NCI-H446 (cell line): Measurements from ENCODE around the gene BTBD1.
"Not testable (repeated sequence)": the region's sequence is repeated elsewhere in the genome, so short reads cannot be mapped to it uniquely, and the experiment has no call there.

Experiments used
- DNase-seq, 2 experiments: peaks; one replicate each; lab custom pipeline; 2025; lab: John Stamatoyannopoulos, UW

BTBD1 gene

DNA sequence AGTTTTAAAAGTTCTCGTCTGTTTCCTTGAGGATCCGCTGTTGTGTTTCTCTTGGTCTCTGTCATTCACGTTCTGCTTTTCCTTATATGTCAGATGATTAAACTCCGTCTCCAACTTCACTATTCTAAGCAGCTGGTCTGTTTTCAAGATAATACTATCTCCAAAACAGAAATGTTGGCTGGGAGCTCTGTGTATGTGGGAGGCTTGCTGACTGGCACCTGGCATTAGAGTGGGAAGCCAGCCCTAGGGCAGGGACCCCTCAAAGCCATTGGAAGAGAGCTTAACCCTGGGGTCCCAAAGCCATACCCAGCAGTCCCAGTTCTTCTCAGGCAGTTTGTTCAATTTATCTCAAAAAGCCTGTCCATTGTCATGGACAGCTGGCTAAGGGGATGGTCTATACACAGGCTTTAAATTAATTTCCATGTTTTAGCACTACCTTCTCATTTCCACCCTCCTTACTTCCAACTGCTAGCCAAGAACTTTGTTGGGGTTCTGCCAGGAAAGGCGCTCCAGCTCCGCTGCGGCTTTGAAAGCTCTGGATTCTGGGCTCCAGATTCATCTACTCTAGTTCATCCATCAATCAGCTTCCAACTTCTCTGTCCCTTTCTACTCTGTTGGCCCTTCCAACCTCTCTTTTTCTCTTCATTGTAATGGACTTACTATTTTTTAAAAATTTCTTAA lies 9.2 kb downstream of the BTBD1 start:
- DNase-seq = peak in 1 of 2 experiments; percentile 47

DNA sequence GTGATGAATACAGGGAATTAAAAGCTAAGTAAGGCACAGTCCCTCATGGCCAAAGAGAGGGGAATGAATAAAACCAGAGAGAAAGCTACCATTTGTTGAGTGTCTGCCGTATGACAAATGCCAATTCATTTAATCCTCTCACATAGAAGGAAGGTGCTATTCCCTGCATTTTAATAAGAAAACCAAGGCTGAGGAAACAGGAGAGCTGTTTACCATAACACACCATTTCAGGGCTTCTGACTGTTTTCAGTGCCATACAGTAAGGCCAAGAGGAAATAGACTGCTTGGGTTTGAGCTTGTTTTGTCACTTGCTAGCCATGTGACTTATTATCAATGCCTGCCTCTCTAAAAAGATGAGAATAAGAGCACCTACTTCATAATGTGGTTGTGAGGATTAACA lies 10.1 kb downstream of the BTBD1 start:
- DNase-seq = no peak

DNA sequence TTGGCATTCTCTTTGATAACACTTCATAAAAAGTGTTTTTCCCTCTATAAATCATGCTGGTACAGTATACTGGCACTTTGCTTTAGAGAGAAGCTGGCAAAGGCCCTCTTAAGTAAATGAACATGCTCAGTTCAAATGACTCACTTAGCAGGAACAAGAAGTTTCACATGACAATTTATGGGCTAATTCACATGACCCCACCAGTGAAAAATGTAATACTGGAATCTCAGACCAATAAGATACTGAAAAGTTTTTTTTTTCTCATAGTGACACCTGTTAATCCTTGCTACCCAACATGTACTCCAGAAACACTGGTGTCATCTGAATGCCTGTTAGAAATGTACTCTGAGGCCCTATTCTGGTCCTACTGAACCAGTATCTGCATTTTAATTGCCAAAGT lies 13.9 kb downstream of the BTBD1 start:
- no peak for DNase-seq

DNA sequence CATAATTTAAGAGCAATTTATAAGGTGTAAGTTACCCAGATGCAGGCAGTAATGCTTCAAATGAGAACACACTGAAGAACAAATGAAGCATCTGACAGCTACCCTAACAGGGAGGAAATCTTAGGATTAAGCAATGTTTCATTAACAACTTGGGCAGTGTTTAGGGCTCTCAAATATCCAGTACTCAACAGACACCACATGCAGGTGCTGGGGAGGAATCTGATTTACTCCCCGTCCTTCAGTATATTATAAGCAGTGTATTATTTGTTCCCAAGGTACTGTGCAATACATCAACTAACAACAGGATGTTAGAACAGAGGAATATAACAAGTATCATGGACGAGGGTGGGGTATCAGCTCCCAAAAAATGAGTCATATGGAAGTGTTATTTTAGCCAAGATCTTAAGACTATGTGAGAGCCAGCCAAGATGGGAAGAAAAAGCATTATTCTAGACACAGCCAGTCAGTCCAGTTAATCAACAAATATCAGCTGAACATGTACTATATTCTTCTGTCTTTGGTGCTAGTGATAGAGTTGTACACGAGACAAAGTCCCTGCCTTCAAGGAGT lies 20.4 kb downstream of the BTBD1 start:
- no peak for DNase-seq

DNA sequence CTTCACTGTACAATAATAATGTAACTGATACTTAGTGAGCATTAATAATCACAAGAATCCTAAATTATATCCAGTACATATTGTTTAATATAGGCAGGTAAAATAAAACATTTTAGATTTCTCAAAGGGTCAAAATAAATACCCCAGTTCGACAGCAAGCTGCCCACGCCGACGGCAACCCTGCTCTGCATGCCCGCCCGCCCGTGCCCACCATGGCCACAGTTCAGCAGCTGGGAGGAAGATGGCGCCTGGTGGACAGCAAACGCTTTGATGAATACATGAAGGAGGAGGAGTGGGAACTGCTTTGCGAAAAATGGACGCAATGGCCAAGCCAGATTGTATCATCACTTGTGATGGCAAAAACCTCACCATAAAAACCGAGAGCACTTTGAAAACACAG lies 22.9 kb downstream of the BTBD1 start:
- no peak for DNase-seq

DNA sequence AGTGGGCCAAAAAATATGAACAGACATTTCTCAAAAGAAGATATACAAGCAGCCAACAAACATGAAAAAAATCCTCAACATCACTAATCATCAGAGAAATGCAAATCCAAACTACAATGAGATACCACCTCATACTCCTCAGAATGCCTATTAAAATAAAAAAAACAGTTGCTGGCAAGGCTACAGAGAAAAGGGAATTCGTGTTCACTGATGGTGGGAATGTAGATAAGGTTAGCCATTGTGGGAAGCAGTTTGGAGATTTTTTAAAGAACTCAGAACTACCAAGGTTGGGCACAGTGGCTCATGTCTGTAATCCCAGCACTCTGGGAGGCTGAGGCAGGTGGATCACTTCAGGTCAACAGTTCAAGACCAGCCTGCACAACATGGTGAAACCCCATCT lies 27.8 kb downstream of the BTBD1 start:
- no peak for DNase-seq

DNA sequence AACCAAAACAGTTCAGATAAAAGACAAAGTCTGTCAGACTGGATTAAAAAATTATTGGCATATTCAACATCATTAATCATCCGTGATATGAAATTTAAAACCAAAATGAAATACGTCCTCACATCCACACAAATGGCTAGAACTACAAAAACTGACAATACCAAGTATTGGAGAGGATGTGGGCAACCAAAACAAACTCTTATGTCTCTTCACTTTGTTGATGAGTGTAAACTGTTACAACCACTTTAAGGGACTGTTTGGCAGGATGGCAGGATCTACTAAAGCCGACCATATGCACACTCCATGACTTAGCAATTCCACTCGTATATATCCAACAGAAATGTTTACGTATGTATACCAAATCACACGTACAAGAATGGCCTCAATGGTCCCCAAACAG lies 30.8 kb downstream of the BTBD1 start:
- no peak for DNase-seq

DNA sequence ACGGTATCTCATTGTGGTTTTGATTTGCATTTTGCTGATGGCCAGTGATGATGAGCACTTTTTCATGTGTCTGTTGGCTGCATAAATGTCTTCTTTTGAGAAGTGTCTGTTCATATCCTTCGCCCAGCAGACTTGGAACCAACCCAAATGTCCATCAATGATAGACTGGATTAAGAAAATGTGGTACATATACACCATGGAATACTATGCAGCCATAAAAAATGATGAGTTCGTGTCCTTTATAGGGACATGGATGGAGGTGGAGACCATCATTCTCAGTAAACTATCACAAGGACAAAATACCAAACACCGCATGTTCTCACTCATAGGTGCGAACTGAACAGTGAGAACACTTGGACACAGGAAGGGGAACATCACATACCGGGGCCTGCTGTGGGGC lies 35.8 kb downstream of the BTBD1 start:
- not testable (repeated sequence) for DNase-seq

DNA sequence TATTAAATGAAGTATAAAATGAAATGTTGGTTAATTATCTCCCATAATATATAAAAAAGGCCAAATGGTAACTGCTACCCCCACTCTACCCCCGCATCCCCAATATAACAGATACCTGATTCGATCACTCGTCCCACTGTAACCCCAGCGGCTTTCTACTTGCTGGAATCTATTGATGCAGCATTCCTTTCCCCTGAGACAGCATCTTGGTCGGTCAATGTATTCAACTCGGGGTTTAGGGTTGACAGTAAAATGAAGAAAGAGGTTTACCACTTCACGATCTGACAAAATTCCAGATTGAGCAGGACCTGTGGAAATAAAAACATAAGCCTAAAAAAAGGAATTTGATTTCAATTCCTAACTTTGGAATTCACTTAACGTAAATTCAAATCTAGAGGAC lies 37.0 kb downstream of the BTBD1 start:
- DNase-seq = no peak

DNA sequence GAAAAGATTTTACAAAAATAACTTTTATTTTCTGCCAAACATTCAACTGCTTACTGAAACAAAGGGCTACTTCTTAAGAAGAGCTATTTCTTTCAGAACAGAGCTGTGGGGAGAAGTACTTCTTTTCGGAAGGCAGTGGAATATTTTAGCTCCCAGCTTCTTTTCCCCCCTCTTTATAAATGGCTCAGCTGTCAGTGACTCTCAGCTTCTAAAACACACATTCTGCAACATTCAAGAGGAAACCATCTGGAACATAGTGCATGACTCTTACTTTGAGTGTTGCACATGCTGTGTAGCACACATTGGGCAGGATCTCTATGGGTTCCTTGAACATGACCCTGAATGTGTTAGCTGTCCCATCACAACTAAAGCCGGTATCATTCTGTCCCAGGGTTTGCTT lies 48.6 kb downstream of the BTBD1 start:
- DNase-seq = no peak

DNA sequence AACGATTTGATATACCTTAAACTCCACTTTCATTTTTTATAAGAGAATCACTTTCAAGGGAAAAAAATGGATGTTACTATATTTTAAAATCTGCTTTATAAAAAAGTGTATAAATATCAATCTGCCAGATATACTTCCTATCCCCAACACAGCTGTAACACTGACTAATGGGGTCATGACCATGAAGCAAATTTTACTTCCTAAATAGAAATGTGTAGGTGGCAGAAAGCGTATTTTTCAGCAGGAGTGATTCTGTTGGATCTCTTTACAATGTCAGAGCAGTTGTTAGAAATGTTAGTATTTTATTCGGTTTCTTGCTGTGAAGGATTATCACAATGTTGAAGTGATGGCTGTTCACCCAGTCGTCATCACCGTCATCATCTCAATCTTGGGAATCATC lies 50.1 kb downstream of the BTBD1 start:
- no peak for DNase-seq

DNA sequence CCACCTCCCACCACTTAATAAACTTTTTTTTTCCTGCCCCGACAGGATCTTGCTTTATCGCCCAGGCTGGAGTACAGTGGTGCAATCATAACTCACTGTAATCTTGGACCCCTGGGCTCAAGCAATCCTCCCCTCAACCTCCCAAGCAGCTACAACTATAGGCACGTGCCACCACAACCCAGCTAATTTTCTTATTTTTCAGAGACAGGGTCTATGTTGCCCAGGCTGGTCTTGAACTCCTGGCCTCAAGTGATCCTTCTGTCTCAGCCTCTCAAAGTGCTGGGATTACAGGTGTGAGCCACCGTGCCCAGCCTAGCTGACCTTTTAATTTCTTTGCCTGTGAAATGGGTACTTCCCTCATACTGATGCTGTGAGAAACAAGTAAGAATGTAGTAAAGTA lies 51.7 kb downstream of the BTBD1 start:
- no peak for DNase-seq

DNA sequence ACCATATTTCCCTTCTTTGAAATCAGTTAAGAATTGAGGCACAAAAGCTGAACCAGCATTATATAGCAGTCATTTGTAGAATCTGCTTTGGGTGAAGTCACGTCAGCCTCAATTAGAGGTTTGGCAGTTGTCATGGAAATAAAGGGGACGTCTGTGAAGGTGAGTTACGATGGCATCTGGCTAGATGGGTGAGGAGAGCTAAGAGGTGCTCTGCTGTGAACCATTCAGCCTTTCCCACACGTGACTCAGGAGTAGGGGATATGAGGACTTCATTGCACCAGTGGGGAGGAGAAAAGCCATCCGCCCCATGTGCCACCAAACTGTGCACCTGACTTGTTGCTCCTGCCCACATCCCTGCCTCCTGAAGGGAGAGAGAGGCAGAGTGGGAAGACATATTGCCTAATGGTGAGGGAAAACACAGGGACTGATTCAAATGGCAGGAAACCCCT lies 52.8 kb downstream of the BTBD1 start:
- DNase-seq = no peak

DNA sequence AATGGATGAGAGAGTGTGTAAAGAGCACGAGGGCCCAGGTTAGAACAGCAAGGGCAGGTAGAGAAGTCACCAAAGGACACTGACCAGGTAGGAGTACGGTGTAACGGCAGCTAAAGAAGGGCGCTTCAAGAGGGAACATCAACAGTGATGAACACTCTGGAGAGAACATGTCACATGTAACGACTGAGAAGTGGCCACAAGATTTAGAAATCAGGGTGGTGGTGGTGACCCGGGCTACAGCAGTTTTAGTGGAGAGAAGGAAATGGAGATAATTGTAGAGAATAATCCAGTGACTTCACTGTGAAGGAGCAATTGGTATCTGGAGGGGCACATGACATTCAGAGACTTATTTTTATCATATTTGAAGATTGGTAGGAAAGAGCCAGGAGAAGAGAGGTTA lies 54.4 kb downstream of the BTBD1 start:
- no peak for DNase-seq

DNA sequence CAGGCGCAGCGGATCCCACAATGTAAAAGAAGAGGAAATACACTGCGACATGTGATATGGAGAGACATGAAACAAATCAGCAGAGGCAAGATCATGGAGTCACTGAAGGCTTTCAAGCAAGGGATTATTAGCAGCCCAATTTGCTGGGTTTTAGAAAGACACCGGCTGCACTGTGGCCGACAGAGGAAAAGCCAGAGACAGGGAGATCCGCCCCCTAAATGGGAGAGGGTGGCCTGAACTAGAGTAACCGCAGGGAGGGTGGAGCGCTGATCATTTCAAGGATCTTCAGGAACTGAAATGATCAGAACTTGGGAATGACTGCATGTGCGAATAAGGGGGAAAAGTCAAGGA lies 55.0 kb downstream of the BTBD1 start:
- peak; percentile 18 to 29 for DNase-seq

DNA sequence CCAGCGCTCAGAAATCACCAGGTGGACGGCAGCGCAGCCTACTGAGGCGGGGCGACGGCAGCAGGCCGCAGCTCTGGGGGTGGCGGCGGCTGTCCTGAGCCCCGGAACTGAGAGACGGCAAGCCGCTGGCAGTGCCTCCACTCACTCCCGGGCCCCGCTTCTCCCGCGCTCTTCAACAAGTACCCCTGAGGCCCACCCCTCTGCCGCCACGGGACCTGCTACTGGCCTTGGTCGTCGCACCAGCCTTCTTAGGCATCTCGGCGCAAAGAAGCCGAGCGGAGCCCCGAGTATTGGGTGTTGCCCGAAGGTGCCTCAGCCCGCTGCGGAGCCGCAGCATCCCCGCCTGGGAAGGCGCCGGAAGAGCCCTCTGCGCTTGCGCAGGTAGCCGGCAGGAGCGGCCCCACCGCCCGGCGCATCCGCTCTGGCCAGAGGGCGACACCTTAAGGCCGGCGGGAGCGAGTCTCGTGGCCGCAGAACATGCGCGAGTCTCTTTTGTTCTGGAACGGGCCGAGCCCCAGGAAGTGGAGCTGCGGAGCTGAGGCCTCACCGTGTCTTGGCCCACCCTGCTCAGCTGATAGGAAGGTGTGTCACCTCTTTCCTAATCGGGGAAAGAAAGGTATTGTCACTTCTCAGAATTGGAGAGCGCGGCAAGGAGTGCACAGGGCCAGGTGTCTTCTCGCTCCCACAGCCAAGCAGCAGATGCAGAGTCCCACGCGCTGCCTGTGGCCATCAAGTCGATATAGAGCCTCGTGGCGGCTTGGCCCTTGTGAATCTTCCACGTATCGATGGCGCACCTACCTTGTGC lies 55.6 kb downstream of the BTBD1 start, which contains the start of gene C15orf40:
Gene C15orf40 (minus strand): TSS at position 369 of the 805 bp plus-strand sequence. CDS start 32 bp downstream, at position 337.
- DNase-seq = peak; percentile 59 to 90

DNA sequence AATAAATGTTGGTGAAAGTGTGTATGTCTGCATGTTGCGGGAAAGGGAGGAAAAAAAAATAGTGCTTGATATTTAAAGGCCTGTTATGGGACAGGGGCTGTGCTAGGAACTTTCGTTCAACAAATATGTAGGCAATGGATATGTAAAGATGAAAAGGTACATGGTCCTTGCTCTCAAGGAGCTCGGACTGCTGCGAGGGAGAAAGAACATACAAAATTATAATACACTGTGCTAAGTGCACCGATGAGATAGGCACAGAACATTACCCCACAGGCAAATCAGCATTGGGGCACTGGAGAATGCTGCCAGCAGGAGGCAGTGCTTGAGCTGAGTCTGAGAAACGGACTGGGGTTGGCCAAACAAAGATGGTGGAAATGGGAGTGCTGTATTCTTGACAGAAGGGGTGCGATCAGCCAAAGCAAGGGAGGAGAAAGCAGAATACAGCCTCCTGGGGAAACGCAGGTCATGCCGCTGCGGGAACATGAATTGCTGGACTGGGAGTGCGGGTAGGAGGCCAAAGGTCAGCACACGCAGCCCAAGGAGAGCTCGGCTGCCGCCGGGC lies 56.3 kb downstream of the BTBD1 start:
- DNase-seq = peak; percentile 31 to 68

DNA sequence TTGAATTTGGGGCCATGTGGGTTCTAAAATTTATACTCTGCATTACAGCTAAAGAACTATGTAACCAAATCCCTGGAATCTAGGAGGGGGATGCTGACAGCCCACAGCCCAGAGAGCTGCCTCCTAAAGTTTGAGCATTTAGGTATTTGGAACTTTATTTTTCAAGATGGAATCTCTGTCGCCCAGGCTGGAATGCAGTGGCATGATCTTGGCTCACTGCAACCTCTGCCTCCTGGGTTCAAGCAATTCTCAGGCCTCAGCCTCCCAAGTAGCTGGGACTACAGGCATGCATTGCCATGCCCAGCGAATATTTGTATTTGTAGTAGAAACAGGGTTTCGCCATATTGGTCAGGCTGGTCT lies 66.4 kb downstream of the BTBD1 start:
- DNase-seq = not testable (repeated sequence)

DNA sequence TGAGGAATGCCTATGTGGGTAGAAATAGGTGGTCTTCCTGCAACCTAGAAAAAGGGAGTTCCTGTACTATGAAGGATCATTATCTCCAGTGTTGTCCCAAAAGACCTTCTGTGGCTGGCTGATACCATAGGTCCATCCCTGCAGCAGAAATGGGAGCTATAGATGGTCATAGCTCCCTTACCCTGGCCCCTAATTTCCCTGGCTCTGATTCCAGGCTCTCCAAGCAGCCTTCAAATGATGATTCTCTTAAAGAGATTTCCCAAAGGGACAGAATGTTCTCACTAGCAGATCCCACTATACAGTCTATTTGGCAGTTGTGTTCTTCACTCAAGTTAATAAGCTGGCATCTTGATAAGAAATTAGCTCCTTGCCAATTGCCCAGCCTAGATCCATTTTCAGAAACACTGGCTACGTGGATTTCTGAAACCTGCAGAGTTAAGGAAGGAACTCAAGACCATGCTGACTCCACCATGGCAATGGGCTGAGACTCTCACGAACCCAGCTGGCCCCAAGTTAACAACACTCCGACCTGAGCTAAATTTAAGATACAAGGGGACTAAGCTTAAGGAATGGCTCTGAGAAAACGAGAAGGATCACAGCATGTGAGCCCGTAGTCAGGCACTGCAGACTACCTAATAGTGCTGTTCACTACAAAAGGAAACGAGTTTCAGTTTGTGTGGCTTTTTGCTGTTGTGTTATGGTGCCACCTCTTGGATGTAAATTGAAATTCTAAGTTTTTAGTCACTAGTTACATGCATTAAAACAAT lies 67.0 kb downstream of the BTBD1 start:
- DNase-seq = peak in 1 of 2 experiments; percentile 51

DNA sequence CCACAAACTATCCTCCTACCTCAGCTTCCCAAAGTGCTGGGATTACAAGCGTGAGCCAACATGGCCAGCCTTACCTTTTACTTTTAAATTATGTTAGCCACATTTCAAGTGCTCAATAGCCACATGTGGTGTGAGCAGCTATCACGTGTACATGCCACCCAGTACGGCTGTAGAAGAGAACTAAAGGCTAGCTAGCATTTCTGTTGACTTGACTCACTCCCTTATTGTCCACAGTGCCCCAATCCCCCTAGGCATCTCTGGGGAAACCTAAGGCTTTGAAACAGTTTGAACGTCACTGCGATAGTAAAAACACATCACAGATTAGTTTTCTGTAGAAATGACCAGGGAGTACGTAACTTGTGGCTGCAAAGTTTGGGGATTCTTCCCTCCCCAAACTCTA lies 67.6 kb downstream of the BTBD1 start:
- no peak for DNase-seq

DNA sequence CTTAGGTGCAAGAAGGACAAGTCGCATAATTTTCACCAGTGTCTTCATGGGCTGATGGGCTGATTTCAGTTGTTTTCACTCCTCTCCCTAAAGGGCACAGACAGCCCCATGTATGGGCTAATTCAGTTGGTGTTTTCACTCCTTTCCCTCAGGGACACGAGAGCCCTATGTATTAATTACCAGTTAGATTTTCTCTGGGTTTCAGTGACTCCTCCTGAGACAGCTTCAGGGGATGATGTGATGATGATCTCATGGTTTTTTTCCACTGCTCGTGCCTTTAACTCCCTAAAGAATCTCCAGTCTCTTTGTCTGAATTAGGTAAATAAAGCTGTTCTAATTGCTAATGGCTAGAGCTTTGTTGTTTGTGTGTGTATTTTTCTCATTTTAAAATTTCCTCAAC lies 71.1 kb downstream of the BTBD1 start:
- no peak for DNase-seq

DNA sequence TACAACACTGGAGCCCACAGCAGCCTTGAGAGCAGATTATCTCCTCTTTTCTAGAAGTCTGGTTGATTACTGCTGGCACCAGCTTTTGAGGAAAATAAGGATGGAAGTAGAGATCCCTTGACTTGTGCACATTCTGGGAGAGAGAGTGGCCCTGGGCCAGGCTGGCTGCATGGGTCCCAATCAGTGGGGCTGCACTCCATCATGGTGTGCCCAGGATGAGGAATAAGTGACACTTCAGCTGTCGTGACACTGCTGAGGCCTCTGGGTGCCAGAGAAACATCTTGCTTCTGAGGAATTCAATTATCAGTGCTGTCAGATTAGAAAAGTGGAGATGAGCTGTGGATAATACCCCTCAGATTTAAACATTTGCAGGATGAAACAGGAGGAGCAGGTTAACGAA lies 72.0 kb downstream of the BTBD1 start:
- DNase-seq = no peak
